BE2C (cell line): ENCODE data around the gene ADAMTS2.

ENCODE experiments used
- DNase-seq: peaks from one replicate; pipeline ENCODE4 v3.0.0-alpha.2; 2020
- H3K27me3 ChIP-seq: fragments of 250-450 bp; sonication (Bioruptor Pico); 2 replicates; pipeline ENCODE4 v1.5.1; 2020; ENCODE audit warnings: mild to moderate bottlenecking
- H3K36me3 ChIP-seq: fragments of 250-450 bp; sonication (Bioruptor Pico); 2 replicates; pipeline ENCODE4 v1.5.1; 2020; ENCODE audit warnings: mild to moderate bottlenecking
- H3K4me1 ChIP-seq: fragments of 250-450 bp; sonication (Bioruptor Pico); 2 replicates; pipeline ENCODE4 v1.5.1; 2020
- H3K4me3 ChIP-seq: 2 replicates; pipeline ENCODE4 v1.5.1; 2011; ENCODE audit warnings: low read depth, low read length
- H3K9me3 ChIP-seq: fragments of 250-450 bp; sonication (Bioruptor Pico); 2 replicates; pipeline ENCODE4 v1.5.1; 2020
- CTCF ChIP-seq: IDR thresholded peaks from 2 replicates; pipeline ENCODE4 v1.5.1; 2012; ENCODE audit warnings: mild to moderate bottlenecking, low read depth, low read length

Gene ADAMTS2

GRCh38 chr5:179120421-179120861, 224.8 kb downstream of the ADAMTS2 start:
- H3K36me3 ChIP-seq: no peaks in the 10 kb centered on the region
- no peaks in the 10 kb centered on the region for H3K27me3 ChIP-seq
- H3K9me3 ChIP-seq: no peaks in the 10 kb centered on the region; the same call in 1 of the 2 replicates
- TF ChIP-seq CTCF: no peak
- DNase-seq: no peak
- no peak overlapping the region for H3K4me3 ChIP-seq
- H3K4me1 ChIP-seq: no peaks in the 10 kb centered on the region

- Histone ChIP-seq H3K4me3 (no peak overlapping the region), H3K27me3 (no peaks in the 10 kb centered on the region), H3K4me1 (no peaks in the 10 kb centered on the region), H3K9me3 (no peaks in the 10 kb centered on the region; the same call in 1 of the 2 replicates), H3K36me3 (no peaks in the 10 kb centered on the region)
- no peak for TF ChIP-seq CTCF
- no peak for DNase-seq
Observed at GRCh38 chr5:179119415-179120170, 225.7 kb downstream of the ADAMTS2 start.

GRCh38 chr5:179118756-179119414, 226.4 kb downstream of the ADAMTS2 start:
- Histone ChIP-seq H3K4me1 (no peaks in the 10 kb centered on the region), H3K27me3 (no peaks in the 10 kb centered on the region), H3K9me3 (no peaks in the 10 kb centered on the region; the same call in 1 of the 2 replicates), H3K4me3 (no peak overlapping the region), H3K36me3 (no peaks in the 10 kb centered on the region)
- no peak for TF ChIP-seq CTCF
- no peak for DNase-seq

GRCh38 chr5:179118338-179118737, 226.9 kb downstream of the ADAMTS2 start:
- no peaks in the 10 kb centered on the region for H3K4me1 ChIP-seq
- no peak for TF ChIP-seq CTCF
- H3K4me3 ChIP-seq: no peak overlapping the region
- DNase-seq: no peak
- H3K36me3 ChIP-seq: no peaks in the 10 kb centered on the region
- H3K9me3 ChIP-seq: no peaks in the 10 kb centered on the region
- no peaks in the 10 kb centered on the region for H3K27me3 ChIP-seq

- H3K36me3 ChIP-seq: no peaks in the 10 kb centered on the region
- DNase-seq: no peak
- no peaks in the 10 kb centered on the region for H3K27me3 ChIP-seq
- H3K4me3 ChIP-seq: no peak overlapping the region
- no peak for TF ChIP-seq CTCF
- H3K9me3 ChIP-seq: no peaks in the 10 kb centered on the region
- H3K4me1 ChIP-seq: no peaks in the 10 kb centered on the region
Observed at GRCh38 chr5:179115845-179116524, 229.3 kb downstream of the ADAMTS2 start.
